Caco-2 (cell line): ENCODE data around the gene RAD51B. TPM values are rescaled to one million over a fixed set of nuclear protein-coding genes. Genes with fewer than 3 reads are reported as not detected.
A peak's percentile ranks its signal among the peaks of the same experiment; 100 is the strongest.

Experiments
- BruUV-seq: library from RNA; stranded (reverse); fragments of 400-500 nt; replicated peaks from 2 replicates; lab custom pipeline; 2021; lab: Mats Ljungman, UMichigan
- CTCF ChIA-PET: fragments of 300-600 bp; sonication (Branson Sonifier 250); formaldehyde crosslinking; loops from one replicate; lab custom pipeline; 2022; ENCODE audit warnings: antibody characterized with exemption; lab: Charles Lee
- POLR2A ChIA-PET: fragments of 300-600 bp; sonication (Branson Sonifier 250); formaldehyde crosslinking; loops from one replicate; lab custom pipeline; 2022; ENCODE audit warnings: antibody characterized with exemption; lab: Charles Lee
- DNase-seq, 2 experiments: peaks; one replicate each; pipeline versions ENCODE4 v3.0.0 to v3.0.0-alpha.2; 2020 to 2022
- H3K27me3 ChIP-seq: replicated peaks from 2 replicates; pipeline ENCODE4 v1.6.0; 2011; ENCODE audit warnings: low read length; ENCODE audit not compliant: control insufficient read depth, insufficient read depth
- H3K36me3 ChIP-seq: 2 replicates; pipeline ENCODE4 v1.5.1; 2011; ENCODE audit warnings: low read length; ENCODE audit not compliant: control insufficient read depth, insufficient read depth
- H3K4me1 ChIP-seq: fragments of 250-450 bp; sonication (Bioruptor Pico); 2 replicates; pipeline ENCODE4 v1.5.1; 2020; ENCODE audit warnings: mild to moderate bottlenecking
- H3K4me3 ChIP-seq: 2 replicates; pipeline ENCODE4 v1.5.1; 2011; ENCODE audit warnings: low read depth, mild to moderate bottlenecking, control low read depth, low read length
- H3K9me3 ChIP-seq: fragments of 250-450 bp; sonication (Bioruptor Pico); 2 replicates; pipeline ENCODE4 v1.5.1; 2020; ENCODE audit warnings: mild to moderate bottlenecking, moderate library complexity
- H3K27ac Mint-ChIP-seq: one replicate; pipeline ENCODE4 v1.8.0; 2022; ENCODE audit warnings: mixed read lengths; ENCODE audit not compliant: unreplicated experiment
- H3K27me3 Mint-ChIP-seq: one replicate; pipeline ENCODE4 v1.8.0; 2022; ENCODE audit warnings: mixed read lengths; ENCODE audit not compliant: insufficient read depth, unreplicated experiment
- H3K36me3 Mint-ChIP-seq: one replicate; pipeline ENCODE4 v1.8.0; 2022; ENCODE audit warnings: mild to moderate bottlenecking, mixed read lengths; ENCODE audit not compliant: insufficient read depth, unreplicated experiment
- H3K4me1 Mint-ChIP-seq: one replicate; pipeline ENCODE4 v1.8.0; 2022; ENCODE audit warnings: low read depth, mixed read lengths; ENCODE audit not compliant: unreplicated experiment
- H3K4me3 Mint-ChIP-seq: one replicate; pipeline ENCODE4 v1.8.0; 2022; ENCODE audit warnings: mild to moderate bottlenecking, moderate library complexity, mixed read lengths; ENCODE audit not compliant: unreplicated experiment
- H3K9me3 Mint-ChIP-seq: one replicate; pipeline ENCODE4 v1.8.0; 2022; ENCODE audit warnings: mixed read lengths; ENCODE audit not compliant: unreplicated experiment
- intact Hi-C: fragments of 100-400 bp; cut with micrococcal nuclease; formaldehyde crosslinking; loops from one replicate; pipeline ENCODE4 v1.10.0; 2022; ENCODE audit not compliant: unreplicated experiment
- total RNA-seq: library from RNA; stranded (reverse); gene quantifications from 2 replicates; pipeline ENCODE4 v1.2.3, GENCODE V29; 2022
- TF ChIP-seq, protein P1 (sequence below), 2 experiments: fragments of 200-600 bp in 1 of 2; IDR thresholded peaks; 1 replicate in 1 of 2; 2 replicates in 1 of 2; pipeline versions ENCODE4 v1.5.1 to v1.8.0; 2011 to 2022; ENCODE audit warnings: antibody characterized with exemption in 1 of 2, control low read depth in 1 of 2, inconsistent platforms in 1 of 2, low read depth in 1 of 2, low read length in 1 of 2, mild to moderate bottlenecking in 1 of 2, moderate library complexity in 1 of 2; ENCODE audit not compliant: insufficient read depth in 1 of 2, severe bottlenecking in 1 of 2, unreplicated experiment in 1 of 2

The RAD51B gene
- total RNA-seq, 1 experiment from 2014 or later, result 16.7 TPM

DNA sequence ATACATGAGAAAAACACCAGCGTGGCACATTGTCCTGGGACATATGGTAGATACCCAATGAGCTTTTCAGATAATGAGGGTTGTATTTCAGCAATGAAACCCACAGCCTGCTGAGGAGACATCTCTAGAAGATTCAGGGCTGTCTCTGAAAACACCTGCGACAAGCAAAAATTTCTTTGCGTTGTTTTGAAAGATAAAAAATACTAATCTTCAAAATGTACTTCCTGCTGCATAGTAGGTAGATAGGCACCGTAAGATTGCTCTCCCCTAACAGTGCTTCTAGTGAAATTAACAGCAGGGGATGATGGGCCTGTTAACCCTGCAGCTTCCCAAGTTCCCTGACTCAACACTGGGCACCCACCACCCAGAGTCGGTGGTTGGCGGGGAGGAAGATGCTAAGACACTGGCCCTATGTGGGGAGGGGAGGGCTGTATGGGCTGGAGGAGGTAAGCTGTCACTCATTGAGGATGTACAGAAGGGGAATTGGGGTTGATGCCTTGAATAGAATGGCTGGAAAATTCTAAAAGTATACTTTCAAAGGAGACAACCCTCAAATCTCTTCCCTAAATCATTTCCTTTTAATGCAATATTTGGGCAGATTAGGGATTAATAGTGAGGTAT lies 953.3 kb downstream of the RAD51B start:
- H3K4me3 Mint-ChIP-seq, result no peak overlapping the region
- peaks cover 12% of the 10 kb centered on the region for H3K4me1 Mint-ChIP-seq
- DNase-seq, result no peak
- no peak overlapping the region for H3K27ac Mint-ChIP-seq
- Histone ChIP-seq H3K4me3 (no peak overlapping the region), H3K4me1 (peaks cover 4% of the 10 kb centered on the region), H3K9me3 (peaks cover 11% of the 10 kb centered on the region), H3K27me3 (no peaks in the 10 kb centered on the region), H3K36me3 (no peaks in the 10 kb centered on the region)
- intact Hi-C loops, result no loop called here
- BruUV-seq, result no TSS peak
- TF ChIP-seq, protein P1, sequence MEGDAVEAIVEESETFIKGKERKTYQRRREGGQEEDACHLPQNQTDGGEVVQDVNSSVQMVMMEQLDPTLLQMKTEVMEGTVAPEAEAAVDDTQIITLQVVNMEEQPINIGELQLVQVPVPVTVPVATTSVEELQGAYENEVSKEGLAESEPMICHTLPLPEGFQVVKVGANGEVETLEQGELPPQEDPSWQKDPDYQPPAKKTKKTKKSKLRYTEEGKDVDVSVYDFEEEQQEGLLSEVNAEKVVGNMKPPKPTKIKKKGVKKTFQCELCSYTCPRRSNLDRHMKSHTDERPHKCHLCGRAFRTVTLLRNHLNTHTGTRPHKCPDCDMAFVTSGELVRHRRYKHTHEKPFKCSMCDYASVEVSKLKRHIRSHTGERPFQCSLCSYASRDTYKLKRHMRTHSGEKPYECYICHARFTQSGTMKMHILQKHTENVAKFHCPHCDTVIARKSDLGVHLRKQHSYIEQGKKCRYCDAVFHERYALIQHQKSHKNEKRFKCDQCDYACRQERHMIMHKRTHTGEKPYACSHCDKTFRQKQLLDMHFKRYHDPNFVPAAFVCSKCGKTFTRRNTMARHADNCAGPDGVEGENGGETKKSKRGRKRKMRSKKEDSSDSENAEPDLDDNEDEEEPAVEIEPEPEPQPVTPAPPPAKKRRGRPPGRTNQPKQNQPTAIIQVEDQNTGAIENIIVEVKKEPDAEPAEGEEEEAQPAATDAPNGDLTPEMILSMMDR (IDR thresholded peaks at IDR 0.05; ENCODE audit: insufficient read depth in 1 of 2, low read depth in 1 of 2, low read length in 1 of 2, severe bottlenecking in 1 of 2, unreplicated experiment in 1 of 2), result no peak
- POLR2A ChIA-PET, result no interaction called here
- H3K36me3 Mint-ChIP-seq, result peaks cover 7% of the 10 kb centered on the region
- CTCF ChIA-PET, result no interaction called here
- no peaks in the 10 kb centered on the region for H3K27me3 Mint-ChIP-seq
- H3K9me3 Mint-ChIP-seq, result peaks cover 18% of the 10 kb centered on the region

DNA sequence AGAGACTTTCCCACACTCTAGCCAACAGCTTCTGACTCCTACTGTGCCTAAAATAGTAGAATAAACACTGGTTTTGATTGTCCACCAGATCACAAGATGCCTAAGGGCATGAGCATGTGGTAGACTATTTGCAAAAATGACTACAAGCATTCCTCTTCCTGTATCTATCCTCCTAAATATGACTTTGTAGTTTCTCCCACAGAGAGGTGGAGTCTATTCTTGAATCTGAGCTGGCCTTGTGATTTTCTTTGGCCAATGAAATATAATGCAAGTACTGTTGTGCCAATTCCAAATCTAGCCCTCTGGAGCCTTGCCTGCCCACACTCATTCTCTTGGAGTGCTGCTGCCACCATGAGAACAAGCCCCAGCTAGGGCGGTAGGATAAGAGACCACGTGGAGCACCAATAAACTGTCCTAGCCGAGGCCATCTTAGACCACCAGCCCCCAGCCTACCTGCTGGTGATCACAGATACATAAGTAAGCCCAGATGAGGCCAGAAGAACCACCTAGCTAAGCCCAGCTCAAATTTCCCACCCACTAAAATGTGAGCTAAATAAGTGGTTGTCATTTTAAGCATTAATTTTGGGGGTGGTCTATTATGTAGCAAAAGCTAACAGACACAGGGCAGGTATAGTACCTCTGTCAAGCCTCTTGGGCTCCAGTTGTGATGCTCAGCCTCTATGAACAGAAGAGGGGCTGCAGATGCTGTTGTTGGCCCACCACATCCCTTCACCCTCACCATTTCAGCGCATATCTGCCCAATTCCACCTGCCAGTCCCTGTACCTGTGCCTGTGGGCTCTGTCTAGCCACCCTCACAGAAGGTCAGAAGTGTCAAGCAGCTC lies 955.4 kb downstream of the RAD51B start:
- no peak overlapping the region for H3K4me3 ChIP-seq
- Mint-ChIP-seq H3K27me3 (no peaks in the 10 kb centered on the region), H3K27ac (peak overlapping the region; percentile 26), H3K4me1 (peaks cover 28% of the 10 kb centered on the region), H3K9me3 (peaks cover 18% of the 10 kb centered on the region), H3K4me3 (no peak overlapping the region), H3K36me3 (peaks cover 20% of the 10 kb centered on the region)
- POLR2A ChIA-PET, result interaction anchor here (0.6 kb wide), 2 partner anchors 20 to 959 kb away, joined by 3 read pairs; partner anchors contain the start of gene ZFYVE26
- BruUV-seq, result no TSS peak
- no peaks in the 10 kb centered on the region for H3K27me3 ChIP-seq
- CTCF ChIA-PET, result no interaction called here
- no peaks in the 10 kb centered on the region for H3K36me3 ChIP-seq
- peaks cover 11% of the 10 kb centered on the region for H3K9me3 ChIP-seq
- TF ChIP-seq, protein P1 (IDR thresholded peaks at IDR 0.05; ENCODE audit: insufficient read depth in 1 of 2, low read depth in 1 of 2, low read length in 1 of 2, severe bottlenecking in 1 of 2, unreplicated experiment in 1 of 2), result no peak
- peaks cover 23% of the 10 kb centered on the region for H3K4me1 ChIP-seq
- DNase-seq, result peak in 1 of 2 experiments; percentile 14
- intact Hi-C loops, result no loop called here

DNA sequence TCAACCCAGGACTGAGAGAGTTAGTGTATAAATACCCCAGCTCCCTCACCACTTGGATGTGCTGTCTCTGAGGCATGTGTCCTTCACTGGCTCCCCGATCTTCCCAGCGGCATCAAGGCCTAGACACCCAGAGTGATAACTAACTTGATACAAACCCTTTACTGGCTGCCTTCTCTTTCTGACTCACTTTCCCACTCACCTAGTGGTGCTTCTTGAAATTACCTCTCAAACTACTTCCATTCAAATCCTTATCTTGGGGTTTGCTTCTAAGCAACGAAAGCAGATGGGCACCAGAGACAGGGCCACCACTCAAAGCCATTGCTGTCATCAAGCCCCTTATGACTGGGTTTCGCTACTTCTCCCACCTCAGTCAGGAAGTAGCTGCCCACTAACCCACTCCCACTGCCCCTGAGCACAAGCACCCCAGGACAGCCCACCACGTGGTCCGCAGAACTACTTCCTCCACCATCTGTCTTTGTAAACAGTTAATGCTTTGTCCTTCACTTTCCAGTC lies 956.1 kb downstream of the RAD51B start:
- CTCF ChIA-PET, result no interaction called here
- TF ChIP-seq, protein P1 (IDR thresholded peaks at IDR 0.05; ENCODE audit: insufficient read depth in 1 of 2, low read depth in 1 of 2, low read length in 1 of 2, severe bottlenecking in 1 of 2, unreplicated experiment in 1 of 2), result no peak
- intact Hi-C loops, result no loop called here
- Histone ChIP-seq H3K27me3 (no peaks in the 10 kb centered on the region), H3K4me3 (no peak overlapping the region), H3K9me3 (peaks cover 11% of the 10 kb centered on the region), H3K36me3 (no peaks in the 10 kb centered on the region), H3K4me1 (peaks cover 29% of the 10 kb centered on the region)
- no TSS peak for BruUV-seq
- Mint-ChIP-seq H3K27ac (peak overlapping the region; percentile 26), H3K27me3 (no peaks in the 10 kb centered on the region), H3K4me3 (no peak overlapping the region), H3K36me3 (peaks cover 21% of the 10 kb centered on the region), H3K4me1 (peaks cover 30% of the 10 kb centered on the region), H3K9me3 (peaks cover 18% of the 10 kb centered on the region)
- POLR2A ChIA-PET, result interaction anchor here (0.6 kb wide), 2 partner anchors 19 to 959 kb away, joined by 3 read pairs; partner anchors contain the start of gene ZFYVE26
- DNase-seq, result peak in 1 of 2 experiments; percentile 19
